Right renal cortex interstitium (tissue), 3 donors: ENCODE results near the gene VPS4A. TPM values are rescaled to one million over a fixed set of nuclear protein-coding genes. Genes with fewer than 3 reads are reported as not detected.

ENCODE experiments used
- DNase-seq, 3 donors: peaks; one replicate each; pipeline ENCODE4 v3.0.0-alpha.2; 2013; ENCODE audit warnings: low read depth in 3 of 3, low spot score in 2 of 3
- polyA plus RNA-seq, 3 donors: library from polyadenylated mRNA; unstranded; fragments of 120-200 nt; gene quantifications; one replicate each; pipeline ENCODE4 v1.2.1, GENCODE V29; 2013; ENCODE audit not compliant: insufficient read length in 3 of 3

VPS4A gene
- polyA plus RNA-seq, 3 donors: 41.6 to 47.9 (median 43.8) TPM

GRCh38 chr16:69325784-69326171 lies 14.6 kb downstream of the VPS4A start:
- DNase-seq: no peak

DNA sequence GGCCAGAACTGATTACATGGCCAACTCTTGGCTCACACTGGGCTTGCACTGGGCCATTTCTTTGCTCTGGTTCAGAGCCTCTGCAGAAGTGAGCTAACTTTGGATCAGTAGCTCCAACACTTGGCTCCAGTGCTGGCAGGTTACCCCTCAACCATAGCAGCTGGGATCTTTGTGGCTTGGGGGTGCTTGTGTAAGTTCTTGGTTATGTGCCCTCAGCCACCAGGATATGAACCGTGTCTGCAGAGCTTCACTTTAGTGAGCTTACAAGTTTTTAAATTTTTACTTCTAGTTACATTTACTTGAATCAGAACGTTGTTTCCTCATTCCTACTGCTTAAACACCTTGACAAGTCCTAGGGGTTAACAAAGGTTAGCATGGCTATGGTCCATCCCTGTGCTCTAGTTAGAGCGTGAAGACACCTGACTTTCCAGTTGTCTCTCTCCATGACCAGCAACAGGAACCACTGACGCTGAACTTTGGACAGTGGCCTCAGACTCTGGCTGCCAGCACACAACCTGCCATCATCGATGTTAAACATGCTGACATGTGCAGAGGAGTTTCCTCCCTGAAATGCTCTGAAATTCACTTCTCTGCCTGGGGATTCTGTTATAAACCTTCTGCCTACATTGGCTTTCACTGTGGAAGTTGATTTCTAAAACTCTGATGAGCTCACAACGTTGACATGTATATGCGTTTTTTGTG lies 15.2 kb downstream of the VPS4A start:
- DNase-seq: no peak

GRCh38 chr16:69327585-69328310 lies 16.6 kb downstream of the VPS4A start:
- no peak for DNase-seq

DNA sequence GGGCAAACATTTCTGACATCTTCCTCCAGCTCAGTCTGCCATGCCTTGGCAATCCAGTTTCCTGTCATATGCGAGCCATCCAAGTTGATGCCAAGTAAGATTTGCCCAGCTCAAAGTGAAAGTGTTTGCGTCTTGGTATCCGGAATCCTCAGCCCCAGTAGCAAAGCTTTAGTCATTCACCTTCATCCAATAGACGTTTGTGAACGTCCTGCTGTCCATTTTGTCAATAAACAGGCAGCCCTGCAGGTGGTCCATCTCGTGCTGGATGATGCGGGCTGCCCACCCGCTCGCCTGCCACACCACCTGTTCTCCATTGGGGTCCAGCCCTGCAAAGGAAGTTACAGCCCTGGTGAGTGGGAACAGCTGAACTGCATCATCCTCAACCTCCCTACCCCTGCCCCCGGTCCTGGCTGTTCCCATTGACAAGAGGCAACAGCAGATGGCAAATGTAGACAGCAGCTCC lies 17.7 kb downstream of the VPS4A start:
- DNase-seq: no peak

DNA sequence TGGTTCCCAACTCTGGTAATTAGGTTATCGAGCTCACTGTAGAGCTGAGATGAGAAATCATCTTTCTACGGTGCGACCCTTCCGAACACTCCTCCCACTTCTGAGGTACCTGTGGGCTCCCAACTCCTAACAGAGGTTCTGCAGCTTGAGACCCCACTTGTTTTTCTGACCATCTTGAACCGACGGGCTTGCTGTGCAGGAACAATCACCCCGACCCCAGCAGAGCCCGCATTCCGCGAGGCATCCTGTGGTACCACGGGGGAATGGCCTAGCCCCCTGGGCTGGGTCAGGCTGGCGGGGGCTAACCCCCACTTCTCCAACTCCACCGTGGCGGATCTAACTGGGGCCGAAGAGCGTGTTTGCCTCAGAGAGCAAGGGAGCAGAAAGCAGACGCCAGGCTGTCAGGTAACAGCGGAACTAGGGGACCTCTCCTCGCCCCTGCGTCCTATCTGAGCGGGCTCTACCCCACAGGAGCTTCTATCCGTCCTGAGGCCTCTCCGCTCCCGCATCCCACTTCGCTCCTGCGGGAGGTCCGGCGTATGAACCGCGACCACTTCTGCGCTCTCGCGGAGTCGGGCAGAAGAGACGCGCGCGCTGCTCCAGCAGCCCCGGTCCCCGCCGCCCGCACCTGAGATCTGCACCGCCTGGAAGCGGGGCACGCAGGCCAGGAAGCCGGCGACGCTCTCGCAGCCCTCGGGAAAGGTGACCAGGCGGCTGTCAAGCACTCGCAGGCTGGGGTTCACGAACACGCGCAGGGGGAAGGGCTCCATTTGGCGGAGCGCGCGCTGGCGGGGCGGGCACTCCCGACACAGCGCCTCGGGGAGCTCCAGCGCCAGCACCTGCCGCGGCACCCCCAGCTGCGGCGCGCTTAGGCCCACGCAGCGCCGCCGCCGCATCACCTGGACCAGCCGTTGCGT lies 18.5 kb downstream of the VPS4A start:
- DNase-seq: no peak

DNA sequence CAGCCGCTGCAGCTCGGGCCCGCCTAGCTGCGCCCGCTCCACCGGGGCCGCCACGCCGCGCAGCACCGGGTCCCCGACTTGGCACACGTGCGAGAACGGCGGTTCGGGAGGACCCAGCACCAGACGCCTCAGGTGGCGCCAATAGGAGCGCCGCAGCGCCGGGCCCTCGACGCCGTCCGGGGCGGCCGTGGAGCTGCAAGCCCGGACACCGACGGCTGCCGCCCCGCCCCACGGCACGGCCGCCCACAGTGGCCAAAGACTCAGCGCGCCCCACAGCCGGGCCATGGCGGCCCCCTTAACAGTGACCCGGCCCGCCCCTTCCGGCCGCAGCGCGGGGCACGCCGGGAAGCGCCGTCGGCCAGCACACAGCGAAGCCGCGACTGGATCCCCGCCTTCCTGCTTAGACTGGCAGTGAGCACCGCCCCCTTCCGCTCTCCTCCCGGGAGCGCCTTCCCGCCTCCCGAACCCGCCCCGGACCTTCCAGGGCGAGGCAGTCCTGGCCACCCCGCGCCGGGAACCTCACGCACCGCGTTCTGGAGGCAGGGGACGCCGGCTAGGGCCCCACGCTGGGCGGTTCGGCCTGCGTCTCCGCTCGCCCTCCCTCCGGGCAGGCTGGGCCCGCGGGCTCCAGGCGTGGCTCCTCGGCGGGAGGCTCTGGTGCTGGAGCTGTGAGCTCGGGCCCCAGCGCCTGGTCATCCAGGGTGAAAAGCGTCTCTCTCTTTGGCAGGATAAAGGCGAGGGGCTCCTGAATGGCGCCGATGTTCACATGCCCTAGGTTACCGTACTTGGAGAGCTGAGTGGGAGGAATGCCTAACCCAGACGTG lies 19.3 kb downstream of the VPS4A start, which contains the start of gene PDF:
Gene PDF (minus strand): TSS at position 303 of the 824 bp plus-strand sequence. CDS start 18 bp downstream, at position 285.
- peak; percentile 72 to 85 (median 78) for DNase-seq

GRCh38 chr16:69334696-69335095 lies 23.5 kb downstream of the VPS4A start:
- DNase-seq: no peak

DNA sequence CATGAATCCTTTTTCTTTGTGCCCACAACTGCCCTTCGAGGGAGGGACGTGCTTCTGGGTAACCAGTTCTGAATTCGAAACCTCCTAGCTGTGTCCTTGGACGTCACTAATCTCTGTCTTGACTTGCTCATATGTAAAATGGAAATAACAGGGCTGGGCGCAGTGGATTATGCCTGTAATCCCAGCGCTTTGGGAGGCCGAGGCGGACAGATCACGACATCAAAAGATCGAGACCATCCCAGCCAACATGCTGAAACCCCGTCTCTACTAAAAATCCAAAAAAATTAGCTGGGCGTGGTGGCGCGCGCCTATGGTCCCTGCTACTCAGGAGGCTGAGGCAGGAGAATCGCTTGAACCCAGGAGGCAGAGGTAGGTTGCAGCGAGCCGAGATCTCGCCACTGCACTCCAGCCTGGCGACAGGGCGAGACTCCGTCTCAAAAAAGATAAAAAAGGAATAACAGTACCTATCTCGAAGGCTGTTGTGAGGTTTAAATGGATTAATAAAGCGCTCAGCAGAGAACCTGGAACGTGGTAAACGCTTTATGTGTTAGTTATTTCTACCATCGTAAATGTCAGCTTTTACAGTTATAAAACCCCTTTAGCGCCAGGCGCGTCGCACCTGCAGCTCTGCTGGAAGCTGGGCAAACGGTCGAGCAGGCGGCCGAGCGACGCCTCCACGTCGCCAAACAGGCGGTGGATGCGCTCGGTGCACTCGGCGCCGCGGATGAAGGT lies 27.6 kb downstream of the VPS4A start:
- no peak for DNase-seq

DNA sequence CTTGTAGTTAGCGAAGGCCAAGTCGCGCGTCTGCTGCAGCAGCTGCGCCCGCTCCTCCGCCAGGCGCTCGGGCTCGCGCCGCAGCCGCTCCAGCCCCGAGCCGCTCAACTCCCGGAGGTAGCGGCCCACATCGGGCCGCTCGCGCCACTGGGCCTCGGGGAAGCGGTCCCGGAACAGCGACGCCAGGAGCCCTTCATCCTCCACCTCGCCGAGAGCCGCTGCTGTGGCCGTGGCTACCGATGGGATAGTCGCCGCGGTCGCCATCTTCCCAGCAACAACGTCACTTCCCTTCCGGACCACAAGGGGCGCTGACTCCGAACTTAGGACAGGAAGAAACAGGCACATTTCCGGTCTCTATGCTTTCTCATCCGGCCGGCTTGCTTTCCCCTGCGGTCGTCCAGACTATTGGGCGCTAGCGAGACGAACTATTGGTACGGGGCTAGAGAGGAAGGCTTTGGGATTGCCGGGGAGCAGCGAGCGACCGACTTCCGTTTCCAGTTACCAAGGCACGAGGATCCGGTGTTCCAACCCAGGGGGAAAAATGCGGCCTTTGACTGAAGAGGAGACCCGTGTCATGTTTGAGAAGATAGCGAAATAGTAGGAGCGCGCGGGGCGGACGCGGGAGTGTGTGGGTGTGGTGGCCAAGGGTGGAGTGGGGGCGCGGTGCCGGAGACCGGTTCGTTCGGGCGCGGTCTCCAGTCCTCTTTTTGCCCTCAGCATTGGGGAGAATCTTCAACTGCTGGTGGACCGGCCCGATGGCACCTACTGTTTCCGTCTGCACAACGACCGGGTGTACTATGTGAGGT lies 28.3 kb downstream of the VPS4A start, which contains the start of the genes COG8 and NIP7:
Gene COG8 (minus strand): TSS at position 276 of the 806 bp plus-strand sequence. CDS start 12 bp downstream, at position 264.
Gene NIP7 (plus strand): TSS at position 484 of the 806 bp plus-strand sequence. CDS start 58 bp downstream, at position 542.
- peak; percentile 94 to 98 (median 94) for DNase-seq

- DNase-seq: no peak
Observed at GRCh38 chr16:69340095-69340644, 29.0 kb downstream of the VPS4A start.

DNA sequence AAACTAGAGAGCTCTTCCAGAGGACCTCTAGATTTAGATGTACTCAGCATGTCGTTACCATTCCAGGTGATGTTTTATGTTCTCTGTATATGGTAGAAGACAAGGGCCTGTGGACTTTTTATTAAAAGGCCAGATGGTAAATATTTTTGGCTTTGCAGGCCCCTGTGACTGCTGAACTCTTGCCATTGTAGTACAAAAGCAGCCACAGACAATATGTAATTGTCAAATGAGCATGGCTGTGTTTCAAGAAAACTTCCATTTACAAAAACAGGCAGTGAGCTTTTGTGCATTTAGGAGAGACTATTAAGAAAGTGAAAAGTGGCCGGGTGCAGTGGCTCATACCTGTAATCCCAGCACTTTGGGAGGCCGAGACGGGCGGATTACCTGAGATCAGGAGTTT lies 33.0 kb downstream of the VPS4A start:
- DNase-seq: no peak

DNA sequence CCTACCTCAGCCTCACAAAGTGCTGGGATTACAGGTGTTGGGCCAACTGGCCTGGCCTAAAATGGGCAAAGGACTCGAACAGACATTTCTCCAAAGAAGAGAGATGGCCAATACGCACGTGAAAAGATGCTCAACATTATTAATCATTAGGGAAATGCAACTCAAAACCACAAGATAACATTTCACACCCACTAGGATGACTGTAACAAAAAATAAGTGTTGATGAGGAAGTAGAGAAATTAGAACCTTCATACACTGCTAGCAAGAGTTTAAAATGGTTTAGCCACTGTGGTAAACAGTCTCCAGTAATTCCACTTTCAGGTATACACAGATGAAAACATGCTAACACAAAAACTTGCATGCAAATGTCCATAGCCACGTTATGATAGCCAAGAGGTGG lies 34.8 kb downstream of the VPS4A start:
- no peak for DNase-seq

DNA sequence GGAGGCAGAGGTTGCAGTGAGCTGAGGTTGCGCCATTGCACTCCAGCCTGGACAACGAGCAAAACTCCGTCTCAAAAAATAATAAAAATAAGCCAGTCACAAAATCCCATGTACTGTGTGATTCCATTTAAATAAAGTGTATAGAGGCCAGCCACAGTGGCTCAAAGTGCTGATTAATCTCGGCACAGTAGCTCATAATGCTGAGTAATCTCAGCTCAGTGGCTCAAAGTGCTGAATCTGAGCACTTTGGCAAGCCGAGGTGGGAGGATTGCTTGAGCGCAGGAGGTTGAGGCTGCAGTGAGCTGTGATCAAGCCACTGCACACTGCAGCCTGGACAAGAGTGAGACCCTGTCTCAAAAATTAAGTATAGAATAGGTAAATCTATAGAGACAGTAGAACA lies 35.5 kb downstream of the VPS4A start:
- DNase-seq: no peak

- DNase-seq: no peak
Observed at GRCh38 chr16:69348222-69348621, 37.1 kb downstream of the VPS4A start.

GRCh38 chr16:69349536-69349935 lies 38.4 kb downstream of the VPS4A start:
- no peak for DNase-seq

DNA sequence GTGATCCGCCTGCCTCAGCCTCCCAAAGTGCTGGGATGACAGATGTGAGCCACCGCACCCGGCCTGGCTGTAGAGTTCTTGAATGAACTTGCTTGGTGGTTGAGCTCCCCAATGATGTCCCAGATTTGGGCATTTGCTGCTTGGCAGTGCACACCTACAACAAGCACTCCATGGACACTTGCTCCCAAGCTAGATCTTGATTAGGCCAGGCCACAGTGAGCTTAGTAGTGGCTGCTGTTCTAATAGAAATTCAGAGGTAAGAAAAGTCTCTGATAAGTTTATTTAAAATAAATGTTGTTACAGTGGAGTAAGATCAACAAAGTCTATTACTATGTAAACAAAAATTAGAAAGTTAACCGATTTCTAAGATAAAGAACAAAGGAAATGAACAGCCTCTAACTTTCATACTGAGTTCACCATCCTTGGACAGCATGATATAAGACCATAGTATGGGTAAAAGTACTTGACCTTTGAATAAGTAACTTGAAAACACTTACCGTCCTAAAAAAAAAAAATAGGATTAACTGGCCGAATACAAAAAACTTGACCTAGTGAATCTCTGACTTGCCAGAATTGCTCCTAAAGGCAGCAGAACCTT lies 39.5 kb downstream of the VPS4A start:
- DNase-seq: no peak

DNA sequence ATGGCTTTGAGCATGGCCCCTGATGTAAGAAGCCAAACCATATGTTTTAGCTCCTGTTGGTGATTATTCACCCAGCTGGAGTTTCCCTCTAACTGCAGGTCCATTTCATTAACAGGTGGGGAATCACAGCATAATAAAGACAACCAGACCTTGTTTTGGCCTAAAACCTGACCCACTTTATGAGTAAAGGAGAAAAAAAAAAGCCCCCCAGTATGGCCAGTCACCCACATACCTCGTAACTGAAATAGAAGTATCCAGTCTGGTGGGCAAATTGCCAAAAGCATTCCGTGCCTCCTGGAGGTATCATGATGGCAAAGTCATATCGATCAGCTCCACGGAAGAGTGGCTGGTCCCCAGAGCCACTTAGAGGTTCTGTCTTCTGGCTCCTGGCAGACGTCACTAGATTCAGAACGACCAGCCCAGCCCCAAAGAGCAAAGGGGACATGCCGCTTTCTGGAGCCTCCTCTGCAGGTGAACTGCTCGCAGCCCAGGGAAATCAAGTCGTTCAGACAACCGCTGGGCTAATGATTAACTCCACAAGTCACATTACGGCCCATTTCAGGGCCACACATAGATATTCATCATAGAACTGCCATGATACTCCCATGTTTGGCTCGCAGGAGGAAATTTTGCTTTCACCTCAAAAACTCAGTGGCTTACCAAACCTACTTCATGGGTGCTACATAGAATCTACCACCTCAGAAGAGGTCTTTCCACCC lies 40.3 kb downstream of the VPS4A start, which contains the start of gene TMED6:
Gene TMED6 (minus strand): TSS at position 478 of the 719 bp plus-strand sequence. CDS start 33 bp downstream, at position 445.
- no peak for DNase-seq
